ENCODE data around the gene BABAM2. TPM values are rescaled to one million over a fixed set of nuclear protein-coding genes. Genes with fewer than 3 reads are reported as not detected.
"Not testable (repeated sequence)": the region's sequence is repeated elsewhere in the genome, so short reads cannot be mapped to it uniquely, and the experiment has no call there.

BABAM2 gene
- total and polyA plus RNA-seq, 4 donors = 9.9 to 17.0 (median 13.9) TPM

- Histone ChIP-seq H3K4me3 (ENCODE audit: low read depth in 1 of 3, low read length in 3 of 3) (no peak overlapping the region), H3K9me3 (ENCODE audit: control insufficient read depth in 4 of 4, low read length in 3 of 4) (no peaks in the 10 kb centered on the region), H3K4me1 (ENCODE audit: control insufficient read depth in 4 of 4, insufficient read depth in 4 of 4, low read length in 3 of 4) (peaks cover 17 to 38% (median 31%) of the 10 kb centered on the region in 4 donors), H3K27me3 (ENCODE audit: control insufficient read depth in 4 of 4, insufficient read depth in 4 of 4, low read length in 3 of 4) (no peaks in the 10 kb centered on the region), H3K27ac (ENCODE audit: low read depth in 1 of 2, low read length in 2 of 2) (peak overlapping the region; percentile 73 to 78), H3K9ac (ENCODE audit: low read depth in 1 of 2, low read length in 2 of 2) (no peak overlapping the region), H3K36me3 (ENCODE audit: control insufficient read depth in 4 of 4, insufficient read depth in 3 of 4, low read depth in 1 of 4, low read length in 3 of 4) (no peaks in the 10 kb centered on the region)
- 53% methylated on average over 8 of the region's 8 CpGs for WGBS
- no peak for DNase-seq (ENCODE audit: low spot score)
- no peak for TF ChIP-seq JUND (IDR thresholded peaks at IDR 0.05)
- TF ChIP-seq YY1 (IDR thresholded peaks at IDR 0.05) = no peak
- TF ChIP-seq NR2F2 (IDR thresholded peaks at IDR 0.05) = no peak
- no peak for TF ChIP-seq TAF1 (conservative IDR thresholded peaks at IDR 0.05)
- TF ChIP-seq ZBTB33 (IDR thresholded peaks at IDR 0.05) = no peak
- TF ChIP-seq HNF4G (IDR thresholded peaks at IDR 0.05) = no peak
- no peak for TF ChIP-seq ATF3 (IDR thresholded peaks at IDR 0.05)
- TF ChIP-seq RXRA (IDR thresholded peaks at IDR 0.05) = peak in 1 of 2 donors; percentile 49
- TF ChIP-seq FOXA1 (IDR thresholded peaks at IDR 0.05) = no peak
- no peak for TF ChIP-seq EGR1 (IDR thresholded peaks at IDR 0.05; ENCODE audit: low read depth in 2 of 2)
- TF ChIP-seq FOXA2 (IDR thresholded peaks at IDR 0.05) = no peak
- TF ChIP-seq, protein P1, sequence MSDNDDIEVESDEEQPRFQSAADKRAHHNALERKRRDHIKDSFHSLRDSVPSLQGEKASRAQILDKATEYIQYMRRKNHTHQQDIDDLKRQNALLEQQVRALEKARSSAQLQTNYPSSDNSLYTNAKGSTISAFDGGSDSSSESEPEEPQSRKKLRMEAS (IDR thresholded peaks at IDR 0.05) = no peak
- no peak for TF ChIP-seq SP1 (IDR thresholded peaks at IDR 0.05)
- peak in 1 of 2 donors; percentile 9 for TF ChIP-seq RAD21 (IDR thresholded peaks at IDR 0.05)
- TF ChIP-seq CTCF (IDR thresholded peaks at IDR 0.05; ENCODE audit: low read depth, low read length, missing input control) = no peak
- TF ChIP-seq HNF4A (conservative IDR thresholded peaks at IDR 0.05) = peak in 1 of 2 donors; percentile 30
Observed at GRCh38 chr2:28334527-28334894, 444.0 kb downstream of the BABAM2 start.

DNA sequence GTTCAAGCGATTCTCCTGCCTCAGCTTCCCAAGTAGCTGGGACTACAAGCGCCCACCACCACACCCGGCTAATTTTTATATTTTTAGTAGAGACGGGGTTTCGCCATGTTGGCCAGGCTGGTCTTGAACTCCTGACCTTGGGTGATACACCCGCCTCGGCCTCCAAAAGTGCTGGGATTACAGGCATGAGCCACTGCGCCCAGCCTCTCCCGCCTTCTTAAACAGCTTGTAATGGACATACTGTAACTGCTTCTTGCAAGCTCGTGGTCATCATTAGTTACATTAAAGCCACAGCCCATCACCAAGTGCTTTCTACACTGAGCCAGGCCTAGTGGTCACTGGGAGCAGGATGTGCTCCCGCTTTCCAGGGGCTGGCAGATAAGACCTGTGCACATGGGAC, 444.7 kb downstream of the BABAM2 start:
- not testable (repeated sequence) for DNase-seq (ENCODE audit: low spot score)

GRCh38 chr2:28335666-28336065, 445.1 kb downstream of the BABAM2 start:
- no peak overlapping the region for H3K4me3 ChIP-seq (ENCODE audit: low read depth in 1 of 3, low read length in 3 of 3)
- 97% methylated on average over 6 of the region's 6 CpGs for WGBS
- H3K9ac ChIP-seq (ENCODE audit: low read depth in 1 of 2, low read length in 2 of 2) = no peak overlapping the region
- no peak for DNase-seq (ENCODE audit: low spot score)
- TF ChIP-seq YY1 (IDR thresholded peaks at IDR 0.05) (no peak), TAF1 (conservative IDR thresholded peaks at IDR 0.05) (no peak), FOXA2 (IDR thresholded peaks at IDR 0.05) (no peak)
- H3K4me1 ChIP-seq (ENCODE audit: control insufficient read depth in 4 of 4, insufficient read depth in 4 of 4, low read length in 3 of 4) = peaks cover 18 to 40% (median 31%) of the 10 kb centered on the region in 4 donors
- H3K27ac ChIP-seq (ENCODE audit: low read depth in 1 of 2, low read length in 2 of 2) = no peak overlapping the region
- no peaks in the 10 kb centered on the region for H3K27me3 ChIP-seq (ENCODE audit: control insufficient read depth in 4 of 4, insufficient read depth in 4 of 4, low read length in 3 of 4)
- no peaks in the 10 kb centered on the region for H3K9me3 ChIP-seq (ENCODE audit: control insufficient read depth in 4 of 4, low read length in 3 of 4)
- H3K36me3 ChIP-seq (ENCODE audit: control insufficient read depth in 4 of 4, insufficient read depth in 3 of 4, low read depth in 1 of 4, low read length in 3 of 4) = no peaks in the 10 kb centered on the region

More for the DNA sequence above, 444.7 kb downstream of the BABAM2 start:
- not testable (repeated sequence) for H3K9ac ChIP-seq (ENCODE audit: low read depth in 1 of 2, low read length in 2 of 2); H3K9me3 ChIP-seq (ENCODE audit: control insufficient read depth in 4 of 4, low read length in 3 of 4); H3K36me3 ChIP-seq (ENCODE audit: control insufficient read depth in 4 of 4, insufficient read depth in 3 of 4, low read depth in 1 of 4, low read length in 3 of 4); H3K27me3 ChIP-seq (ENCODE audit: control insufficient read depth in 4 of 4, insufficient read depth in 4 of 4, low read length in 3 of 4); H3K27ac ChIP-seq (ENCODE audit: low read depth in 1 of 2, low read length in 2 of 2); H3K4me3 ChIP-seq (ENCODE audit: low read depth in 1 of 3, low read length in 3 of 3)
- peaks cover 17 to 38% (median 31%) of the 10 kb centered on the region in 4 donors for H3K4me1 ChIP-seq (ENCODE audit: control insufficient read depth in 4 of 4, insufficient read depth in 4 of 4, low read length in 3 of 4)
- 96% methylated on average over 11 of the region's 11 CpGs for WGBS

All from liver (tissue), 9 donors.